ENCODE data around the gene ZNF157.
A peak's percentile ranks its signal among the peaks of the same experiment; 100 is the strongest.
"Not testable (repeated sequence)": the region's sequence is repeated elsewhere in the genome, so short reads cannot be mapped to it uniquely, and the experiment has no call there.

ZNF157 gene

DNA sequence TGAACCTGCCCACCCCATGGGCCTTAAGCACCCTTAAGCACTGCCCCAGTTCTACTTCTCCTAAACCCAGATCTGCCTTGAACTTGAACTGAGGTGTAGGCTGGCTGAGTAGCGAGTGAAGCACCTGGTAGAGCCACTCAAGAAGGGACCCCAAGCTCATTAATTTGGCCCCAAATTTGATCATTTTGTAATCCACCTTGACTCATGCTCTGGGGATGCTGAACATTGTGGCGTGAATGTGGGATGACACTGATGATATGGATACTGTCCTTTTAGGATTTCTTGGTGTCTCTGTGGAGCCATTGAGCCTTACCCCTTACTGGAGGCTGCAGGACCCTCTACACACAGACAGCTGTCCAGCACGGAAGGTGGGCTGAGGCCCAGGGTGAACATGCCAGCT lies at the start of gene ZNF157:
TSS of gene ZNF157 (plus strand) at position 301 of the 400 bp plus-strand sequence. CDS start at position 392, 91 bp downstream.
- DNase-seq (ENCODE audit: low spot score), result no peak

- peak; percentile 69 for DNase-seq (ENCODE audit: low spot score)
Measured at GRCh38 chrX:47321386-47321785, 49.0 kb upstream of the ZNF157 start.

- DNase-seq (ENCODE audit: low spot score), result peak; percentile 45
Measured at GRCh38 chrX:47321823-47322371, 48.5 kb upstream of the ZNF157 start.

- no peak for DNase-seq (ENCODE audit: low spot score)
Measured at GRCh38 chrX:47327902-47328301, 42.5 kb upstream of the ZNF157 start.

DNA sequence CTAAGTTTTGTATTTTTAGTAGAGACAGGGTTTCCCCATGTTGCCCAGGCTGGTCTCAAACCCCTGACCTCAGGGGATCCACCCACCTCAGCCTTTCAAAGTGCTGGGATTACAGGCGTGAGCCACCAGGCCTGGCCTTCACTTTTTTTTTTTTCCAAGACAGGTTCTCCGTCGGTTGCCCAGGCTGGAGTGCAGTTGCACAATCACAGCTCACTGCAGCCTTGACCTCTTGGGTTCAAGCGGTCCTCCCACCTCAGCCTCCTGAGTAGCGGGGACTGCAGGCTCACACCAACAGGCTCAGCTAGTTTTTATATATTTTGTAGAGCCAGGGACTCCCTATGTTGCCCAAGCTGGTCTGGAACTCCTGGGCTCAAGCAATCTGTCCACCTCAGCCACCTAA lies 37.6 kb upstream of the ZNF157 start:
- DNase-seq (ENCODE audit: low spot score), result not testable (repeated sequence)

- no peak for DNase-seq (ENCODE audit: low spot score)
Measured at GRCh38 chrX:47351706-47352105, 18.7 kb upstream of the ZNF157 start.

DNA sequence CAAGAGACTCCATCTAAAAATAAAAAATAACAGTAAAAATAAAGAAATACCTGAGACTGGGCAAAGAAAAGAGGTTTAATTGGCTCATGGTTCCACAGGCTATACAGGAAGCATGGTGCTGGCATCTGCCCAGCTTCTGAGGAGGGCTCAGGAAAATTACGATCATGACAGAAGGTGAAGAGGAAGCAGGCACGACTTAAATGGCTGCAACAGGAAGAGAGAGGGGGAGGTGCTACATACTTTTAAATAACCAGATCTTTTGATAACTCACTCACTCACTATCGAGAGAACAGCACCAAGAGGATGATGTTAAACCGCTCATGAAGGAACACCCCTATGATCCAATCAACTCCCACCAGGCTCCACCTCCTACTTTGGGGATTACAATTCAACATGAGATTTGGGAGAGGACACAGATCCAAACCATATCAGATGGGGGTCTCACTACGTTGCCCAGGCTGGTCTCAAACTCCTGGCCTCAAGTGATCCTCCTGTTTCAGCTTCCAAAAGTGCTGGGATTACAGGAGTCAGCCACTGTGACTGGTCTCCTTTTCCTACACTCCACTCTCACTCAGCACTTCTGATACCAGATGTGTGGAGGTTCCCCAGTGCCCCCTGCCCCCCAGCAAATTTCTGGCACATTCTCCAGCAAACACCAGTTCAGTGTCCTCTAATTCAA lies 11.9 kb upstream of the ZNF157 start:
- no peak for DNase-seq (ENCODE audit: low spot score)

GRCh38 chrX:47360423-47361179 lies 9.8 kb upstream of the ZNF157 start:
- no peak for DNase-seq (ENCODE audit: low spot score)

- peak; percentile 90 for DNase-seq (ENCODE audit: low spot score)
Measured at GRCh38 chrX:47361538-47362511, 8.6 kb upstream of the ZNF157 start.

GRCh38 chrX:47366041-47366722 lies 4.2 kb upstream of the ZNF157 start:
- DNase-seq (ENCODE audit: low spot score), result peak; percentile 68

DNA sequence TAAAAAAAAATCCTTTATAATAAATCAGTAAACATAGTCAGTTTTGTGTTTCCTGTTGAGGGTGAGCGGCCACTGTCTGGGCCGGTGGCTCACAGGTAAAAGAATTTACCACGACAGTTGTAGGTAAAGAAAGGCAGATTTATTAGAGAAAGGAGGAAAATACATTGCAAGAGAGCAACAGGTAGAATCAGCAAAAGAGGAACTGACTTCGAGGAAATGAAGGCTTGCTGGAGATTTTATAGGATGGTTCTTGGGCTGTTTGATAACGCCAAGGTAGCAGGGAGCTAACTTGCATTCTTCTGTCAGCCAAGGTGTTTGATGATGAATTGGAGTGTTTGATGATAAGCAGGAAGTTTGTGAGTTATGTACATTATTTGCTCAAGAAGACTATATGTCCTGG lies 2.8 kb downstream of the ZNF157 start:
- DNase-seq (ENCODE audit: low spot score), result no peak

- DNase-seq (ENCODE audit: low spot score), result no peak
Measured at GRCh38 chrX:47380268-47380667, 9.9 kb downstream of the ZNF157 start.

DNA sequence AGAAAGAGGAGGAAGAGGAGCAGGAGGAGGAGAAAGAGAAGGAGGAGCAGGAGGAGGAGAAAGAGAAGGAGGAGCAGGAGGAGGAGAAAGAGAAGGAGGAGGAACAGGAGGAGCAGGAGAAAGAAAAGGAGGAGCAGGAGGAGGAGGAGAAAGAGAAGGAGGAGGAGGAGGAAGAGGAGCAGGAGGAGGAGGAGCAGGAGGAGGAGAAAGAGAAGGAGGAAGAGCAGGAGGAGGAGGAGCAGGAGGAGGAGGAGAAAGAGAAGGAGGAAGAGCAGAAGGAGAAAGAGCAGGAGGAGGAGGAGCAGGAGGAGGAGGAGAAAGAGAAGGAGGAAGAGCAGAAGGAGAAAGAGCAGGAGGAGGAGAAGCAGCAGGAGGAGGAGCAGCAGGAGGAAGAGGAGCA lies 10.5 kb downstream of the ZNF157 start:
- not testable (repeated sequence) for DNase-seq (ENCODE audit: low spot score)

DNA sequence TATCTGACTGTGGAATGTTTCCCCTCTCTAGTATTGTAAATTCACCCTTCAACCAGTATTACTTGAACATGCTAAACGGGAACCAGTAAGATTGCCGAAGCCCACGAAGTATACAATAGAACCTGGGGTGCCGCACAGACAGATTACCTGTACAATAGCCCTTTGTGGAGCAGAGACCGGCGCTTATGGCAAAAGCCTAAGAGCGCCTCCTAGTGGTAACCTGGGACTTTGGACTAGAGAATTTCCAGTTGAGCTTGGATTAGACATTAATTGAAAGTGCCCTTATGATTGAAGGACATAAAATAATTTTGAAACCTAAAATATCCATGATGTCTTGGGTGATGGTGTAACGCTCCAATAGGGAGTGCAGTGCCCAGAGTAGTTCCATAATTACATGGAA lies 14.1 kb downstream of the ZNF157 start:
- DNase-seq (ENCODE audit: low spot score), result peak; percentile 50

- no peak for DNase-seq (ENCODE audit: low spot score)
Measured at GRCh38 chrX:47390780-47391179, 20.4 kb downstream of the ZNF157 start.

- DNase-seq (ENCODE audit: low spot score), result no peak
Measured at GRCh38 chrX:47413179-47413594, 42.8 kb downstream of the ZNF157 start.

DNA sequence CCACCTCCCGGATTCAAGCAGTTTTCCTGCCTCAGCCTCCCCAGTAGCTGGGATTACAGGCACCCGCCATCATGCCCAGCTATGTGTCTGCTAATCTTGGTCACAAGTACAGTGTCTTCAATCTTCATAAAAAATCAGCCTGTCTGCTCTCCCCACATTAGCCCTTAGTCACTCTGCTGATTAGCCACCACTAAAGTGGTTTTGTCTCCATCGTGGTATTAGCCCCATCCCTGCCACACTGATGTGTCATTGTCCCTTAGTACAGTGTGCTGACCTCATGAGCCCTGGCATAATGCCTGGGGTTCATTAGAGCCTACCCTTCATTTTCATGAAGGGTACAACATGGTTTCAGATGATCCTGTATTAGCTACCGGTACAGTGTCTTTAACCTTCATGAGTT lies 49.9 kb downstream of the ZNF157 start:
- no peak for DNase-seq (ENCODE audit: low spot score)

GRCh38 chrX:47420962-47421361 lies 50.6 kb downstream of the ZNF157 start:
- DNase-seq (ENCODE audit: low spot score), result no peak

DNA sequence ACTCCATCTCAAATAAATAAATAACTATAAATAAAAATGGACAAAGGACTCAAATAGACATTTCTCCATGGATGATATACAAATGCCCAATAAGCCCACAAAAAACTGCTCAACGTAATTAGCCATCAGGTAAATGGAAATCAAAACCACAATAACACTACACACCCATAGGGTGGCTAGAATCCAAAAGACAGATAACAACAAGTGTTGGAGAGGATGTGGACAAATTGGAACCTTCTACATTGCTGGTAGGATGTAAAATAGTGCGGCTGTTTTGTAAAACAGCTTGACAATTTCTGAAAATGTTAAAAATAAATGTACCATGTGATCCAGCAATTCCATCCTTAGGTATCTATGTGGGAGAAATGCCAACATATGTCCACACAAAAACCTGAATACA lies 52.1 kb downstream of the ZNF157 start:
- no peak for DNase-seq (ENCODE audit: low spot score)

- DNase-seq (ENCODE audit: low spot score), result no peak
Measured at GRCh38 chrX:47430925-47431324, 60.5 kb downstream of the ZNF157 start.

GRCh38 chrX:47446431-47446830 lies 76.1 kb downstream of the ZNF157 start:
- no peak for DNase-seq (ENCODE audit: low spot score)
